WERI-Rb-1 (cell line): ENCODE measurements around the gene MKRN2.

Source experiments
- DNase-seq: peaks from one replicate; pipeline ENCODE4 v3.0.0-alpha.2; 2020
- H3K27ac ChIP-seq: fragments of 250-450 bp; sonication (Bioruptor Pico); 2 replicates; pipeline ENCODE4 v1.5.1; 2020; ENCODE audit warnings: mild to moderate bottlenecking, moderate library complexity
- H3K27me3 ChIP-seq: fragments of 250-450 bp; sonication (Bioruptor Pico); 2 replicates; pipeline ENCODE4 v1.5.1; 2021; ENCODE audit warnings: mild to moderate bottlenecking, low read depth, moderate library complexity; ENCODE audit not compliant: insufficient read depth, severe bottlenecking
- H3K36me3 ChIP-seq: fragments of 250-450 bp; sonication (Bioruptor Pico); 2 replicates; pipeline ENCODE4 v1.5.1; 2020; ENCODE audit warnings: mild to moderate bottlenecking, moderate library complexity
- H3K4me3 ChIP-seq: 2 replicates; pipeline ENCODE4 v1.5.1; 2011; ENCODE audit warnings: low read depth, mild to moderate bottlenecking, control low read depth, low read length
- H3K9me3 ChIP-seq: fragments of 250-450 bp; sonication (Bioruptor Pico); 2 replicates; pipeline ENCODE4 v1.5.1; 2021; ENCODE audit warnings: mild to moderate bottlenecking, moderate library complexity; ENCODE audit not compliant: severe bottlenecking
- TF ChIP-seq, protein P1 (sequence below): IDR thresholded peaks from 2 replicates; pipeline ENCODE4 v1.5.1; 2011; ENCODE audit warnings: low read depth, mild to moderate bottlenecking, control low read depth, inconsistent platforms, low read length

Gene MKRN2

GRCh38 chr3:12613250-12613649 is 56.4 kb downstream of the MKRN2 start:
- Histone ChIP-seq H3K4me3 (no peak overlapping the region), H3K27me3 (no peaks in the 10 kb centered on the region), H3K36me3 (peaks cover 85% of the 10 kb centered on the region), H3K27ac (no peak overlapping the region), H3K9me3 (no peaks in the 10 kb centered on the region)
- TF ChIP-seq, protein P1, sequence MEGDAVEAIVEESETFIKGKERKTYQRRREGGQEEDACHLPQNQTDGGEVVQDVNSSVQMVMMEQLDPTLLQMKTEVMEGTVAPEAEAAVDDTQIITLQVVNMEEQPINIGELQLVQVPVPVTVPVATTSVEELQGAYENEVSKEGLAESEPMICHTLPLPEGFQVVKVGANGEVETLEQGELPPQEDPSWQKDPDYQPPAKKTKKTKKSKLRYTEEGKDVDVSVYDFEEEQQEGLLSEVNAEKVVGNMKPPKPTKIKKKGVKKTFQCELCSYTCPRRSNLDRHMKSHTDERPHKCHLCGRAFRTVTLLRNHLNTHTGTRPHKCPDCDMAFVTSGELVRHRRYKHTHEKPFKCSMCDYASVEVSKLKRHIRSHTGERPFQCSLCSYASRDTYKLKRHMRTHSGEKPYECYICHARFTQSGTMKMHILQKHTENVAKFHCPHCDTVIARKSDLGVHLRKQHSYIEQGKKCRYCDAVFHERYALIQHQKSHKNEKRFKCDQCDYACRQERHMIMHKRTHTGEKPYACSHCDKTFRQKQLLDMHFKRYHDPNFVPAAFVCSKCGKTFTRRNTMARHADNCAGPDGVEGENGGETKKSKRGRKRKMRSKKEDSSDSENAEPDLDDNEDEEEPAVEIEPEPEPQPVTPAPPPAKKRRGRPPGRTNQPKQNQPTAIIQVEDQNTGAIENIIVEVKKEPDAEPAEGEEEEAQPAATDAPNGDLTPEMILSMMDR: no peak
- no peak for DNase-seq

- TF ChIP-seq, protein P1: no peak
- no peak overlapping the region for H3K4me3 ChIP-seq
- no peak overlapping the region for H3K27ac ChIP-seq
- DNase-seq: no peak
- no peaks in the 10 kb centered on the region for H3K27me3 ChIP-seq
- H3K9me3 ChIP-seq: no peaks in the 10 kb centered on the region
- peaks cover 68% of the 10 kb centered on the region for H3K36me3 ChIP-seq
These were observed 58.4 kb downstream of the MKRN2 start for GRCh38 chr3:12615266-12615665.

DNA sequence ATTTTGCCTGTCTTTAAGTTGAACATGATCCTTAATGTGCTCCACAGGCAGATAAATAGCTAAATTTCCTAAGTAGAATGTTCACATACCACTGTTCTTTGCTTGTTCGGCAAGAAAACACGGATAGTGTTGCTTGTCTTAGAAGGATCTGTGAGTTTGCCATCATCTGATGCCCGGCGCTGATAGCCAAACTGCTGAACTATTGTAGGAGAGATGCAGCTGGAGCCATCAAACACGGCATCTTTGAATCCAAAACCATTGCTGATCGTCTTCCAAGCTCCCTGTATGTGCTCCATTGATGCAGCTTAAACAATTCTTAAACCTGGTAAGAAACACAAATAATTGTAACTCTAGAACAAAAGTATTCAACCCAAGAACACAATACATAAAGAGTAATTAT is 61.5 kb downstream of the MKRN2 start:
- Histone ChIP-seq H3K9me3 (no peaks in the 10 kb centered on the region), H3K36me3 (peaks cover 49% of the 10 kb centered on the region), H3K27me3 (no peaks in the 10 kb centered on the region), H3K27ac (no peak overlapping the region), H3K4me3 (no peak overlapping the region)
- TF ChIP-seq, protein P1: no peak
- DNase-seq: no peak

GRCh38 chr3:12620305-12620704 is 63.4 kb downstream of the MKRN2 start:
- H3K27me3 ChIP-seq: no peaks in the 10 kb centered on the region
- TF ChIP-seq, protein P1: no peak

DNA sequence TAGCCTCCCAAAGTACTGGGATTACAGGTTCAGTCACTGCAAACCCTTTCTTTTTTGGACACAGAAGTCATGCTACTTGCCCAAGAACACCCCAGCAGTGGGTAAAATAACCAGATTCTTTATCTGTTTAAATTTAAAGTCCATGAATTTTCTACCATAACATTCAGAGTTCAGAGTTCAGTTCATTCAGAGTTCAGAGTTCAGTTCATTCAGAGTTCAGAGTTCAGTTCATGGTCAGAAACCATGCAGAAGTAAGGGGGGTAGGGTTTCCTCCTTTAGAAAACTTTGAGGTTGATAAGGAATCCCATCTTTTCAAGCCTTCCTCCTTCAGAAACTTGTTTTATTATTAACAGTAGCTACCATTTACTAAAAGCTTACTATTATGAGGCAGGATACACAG is 63.8 kb downstream of the MKRN2 start:
- Histone ChIP-seq H3K4me3 (no peak overlapping the region), H3K27me3 (no peaks in the 10 kb centered on the region), H3K9me3 (no peaks in the 10 kb centered on the region), H3K27ac (no peak overlapping the region), H3K36me3 (peaks cover 31% of the 10 kb centered on the region)
- TF ChIP-seq, protein P1: no peak
- no peak for DNase-seq

More at GRCh38 chr3:12620305-12620704, 63.4 kb downstream of the MKRN2 start:
- Histone ChIP-seq H3K4me3 (no peak overlapping the region), H3K9me3 (no peaks in the 10 kb centered on the region), H3K36me3 (peaks cover 35% of the 10 kb centered on the region), H3K27ac (no peak overlapping the region)
- no peak for DNase-seq

DNA sequence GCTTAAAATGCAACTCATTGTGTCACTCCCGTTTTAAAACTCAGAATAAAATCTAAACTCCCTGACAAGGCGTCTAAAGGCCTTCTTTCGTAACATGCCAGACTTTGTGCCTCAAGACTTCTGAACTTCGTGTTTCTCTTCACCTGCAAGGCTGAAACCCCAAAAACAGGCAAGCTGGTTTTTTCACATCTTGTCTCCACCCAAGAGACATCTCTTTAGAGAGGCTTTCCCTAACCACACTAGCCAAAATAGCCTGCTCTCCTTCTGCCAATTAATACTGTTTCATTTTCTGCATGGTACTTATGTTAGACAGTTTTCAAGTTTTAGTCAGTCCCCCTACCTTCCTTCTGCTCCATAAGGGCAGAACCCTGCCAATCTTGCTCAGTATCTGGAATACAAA is 65.4 kb downstream of the MKRN2 start:
- H3K9me3 ChIP-seq: no peaks in the 10 kb centered on the region
- H3K27ac ChIP-seq: no peak overlapping the region
- no peak overlapping the region for H3K4me3 ChIP-seq
- TF ChIP-seq, protein P1: no peak
- peaks cover 17% of the 10 kb centered on the region for H3K36me3 ChIP-seq
- no peak for DNase-seq
- no peaks in the 10 kb centered on the region for H3K27me3 ChIP-seq
